NCI-H345 (cell line): ENCODE results near the gene PDE3B.
"Not testable (repeated sequence)": the region's sequence is repeated elsewhere in the genome, so short reads cannot be mapped to it uniquely, and the experiment has no call there.

Experiments
- DNase-seq: peaks from one replicate; lab custom pipeline; 2025; lab: John Stamatoyannopoulos, UW

PDE3B gene

GRCh38 chr11:14676068-14676467 is 32.5 kb downstream of the PDE3B start:
- no peak for DNase-seq

- DNase-seq, result no peak
Measured at GRCh38 chr11:14677146-14677545, 33.5 kb downstream of the PDE3B start.

- DNase-seq, result no peak
Measured at GRCh38 chr11:14678350-14678749, 34.7 kb downstream of the PDE3B start.

GRCh38 chr11:14679662-14680061 is 36.1 kb downstream of the PDE3B start:
- no peak for DNase-seq

- DNase-seq, result not testable (repeated sequence)
Measured at GRCh38 chr11:14684234-14684915, 40.8 kb downstream of the PDE3B start.

GRCh38 chr11:14687456-14687855 is 43.9 kb downstream of the PDE3B start:
- DNase-seq, result no peak

GRCh38 chr11:14687943-14688627 is 44.5 kb downstream of the PDE3B start:
- peak; percentile 72 for DNase-seq

DNA sequence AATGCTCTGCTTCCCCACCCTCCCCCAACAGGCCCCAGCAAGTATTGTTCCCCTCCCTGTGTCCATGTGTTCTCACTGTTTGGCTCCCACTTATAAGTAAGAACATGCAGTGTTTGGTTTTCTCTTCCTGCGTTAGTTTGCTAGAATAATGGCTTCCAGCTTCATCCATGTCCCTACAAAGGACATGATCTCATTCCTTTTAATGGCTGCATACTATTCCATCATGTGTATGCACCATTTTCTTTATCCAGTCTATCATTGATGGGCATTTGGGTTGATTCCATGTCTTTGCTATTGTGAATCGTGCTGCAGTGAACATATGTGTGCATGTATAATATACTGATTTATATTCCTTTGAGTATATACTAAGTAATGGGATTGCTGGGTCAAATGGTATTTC is 52.1 kb downstream of the PDE3B start:
- not testable (repeated sequence) for DNase-seq

DNA sequence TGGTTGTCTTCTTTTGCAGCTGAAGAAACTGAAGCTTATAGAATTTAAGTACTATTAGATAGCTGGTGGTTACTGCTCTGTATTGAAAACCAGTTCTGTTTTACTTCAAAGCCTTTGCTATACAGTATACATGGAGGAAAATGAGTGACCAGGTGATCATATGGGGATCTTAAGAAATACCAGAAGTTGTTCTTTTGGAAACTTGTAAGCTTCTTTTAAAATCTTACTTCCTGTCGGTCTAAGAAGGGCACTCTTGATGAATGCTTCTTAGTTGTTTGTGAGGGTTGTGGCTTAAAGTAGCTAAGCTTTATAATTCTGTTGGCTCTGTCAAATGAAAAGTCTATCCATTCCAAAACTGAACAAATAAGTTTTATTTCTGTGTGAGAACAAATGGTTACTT is 55.2 kb downstream of the PDE3B start:
- DNase-seq, result no peak

DNA sequence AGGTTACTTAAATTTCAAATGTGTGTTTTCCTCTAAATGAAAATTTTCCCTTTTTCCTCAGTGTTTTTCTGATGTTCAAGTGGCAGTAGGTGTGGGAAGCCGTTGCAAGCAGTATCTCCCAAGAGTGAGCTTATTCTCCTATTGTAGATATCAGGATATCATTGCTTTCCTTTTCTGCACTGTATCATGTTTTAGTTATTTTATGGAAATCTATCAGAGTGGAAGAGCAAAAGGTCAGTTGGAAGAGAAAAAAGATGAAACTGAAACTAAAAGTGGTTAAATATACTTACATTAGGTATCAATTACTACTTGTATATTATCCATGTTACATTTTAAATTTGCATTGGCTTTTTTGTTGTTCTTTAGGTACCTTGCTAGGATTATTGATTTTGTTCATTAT is 57.0 kb downstream of the PDE3B start:
- no peak for DNase-seq

DNA sequence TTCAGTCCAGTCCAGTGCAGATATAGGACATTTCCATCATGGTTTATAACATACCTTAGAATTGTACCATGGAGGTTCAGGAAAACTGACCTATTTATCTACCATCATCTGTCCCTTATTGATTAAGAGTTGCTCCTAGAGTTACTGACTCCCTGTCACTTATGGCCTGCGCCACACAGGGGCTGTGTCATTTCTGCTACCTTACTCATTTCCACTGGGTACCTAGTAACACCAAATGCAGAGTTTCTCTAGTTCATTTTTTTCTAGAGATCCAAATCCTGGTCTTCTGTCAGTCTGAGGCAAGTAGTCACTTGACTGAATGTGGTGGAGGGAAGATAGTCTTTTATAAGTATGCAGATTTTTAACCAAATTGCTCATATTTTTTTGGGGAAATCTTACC is 59.2 kb downstream of the PDE3B start:
- no peak for DNase-seq

DNA sequence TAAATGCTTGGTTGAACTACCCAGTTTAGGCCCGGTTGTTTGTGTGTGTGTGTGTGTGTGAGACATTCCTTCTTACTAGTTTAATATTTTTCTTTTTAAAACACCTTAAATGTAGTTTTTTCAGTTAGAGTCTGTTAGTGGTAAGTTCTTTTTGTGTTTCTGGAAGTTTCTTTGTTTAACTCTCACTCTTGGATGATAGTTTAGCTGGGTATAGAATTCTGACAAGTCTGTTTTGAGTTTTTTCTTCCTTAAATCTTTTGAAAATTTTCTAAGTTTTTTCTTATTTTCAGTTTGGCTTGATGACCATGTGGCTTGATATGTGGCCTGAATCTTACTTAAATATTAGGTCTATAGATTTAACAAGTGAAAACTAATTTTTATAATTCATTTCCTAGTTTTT is 60.1 kb downstream of the PDE3B start:
- DNase-seq, result no peak

- DNase-seq, result no peak
Measured at GRCh38 chr11:14705067-14705466, 61.5 kb downstream of the PDE3B start.

GRCh38 chr11:14713496-14714244 is 70.1 kb downstream of the PDE3B start:
- DNase-seq, result no peak

DNA sequence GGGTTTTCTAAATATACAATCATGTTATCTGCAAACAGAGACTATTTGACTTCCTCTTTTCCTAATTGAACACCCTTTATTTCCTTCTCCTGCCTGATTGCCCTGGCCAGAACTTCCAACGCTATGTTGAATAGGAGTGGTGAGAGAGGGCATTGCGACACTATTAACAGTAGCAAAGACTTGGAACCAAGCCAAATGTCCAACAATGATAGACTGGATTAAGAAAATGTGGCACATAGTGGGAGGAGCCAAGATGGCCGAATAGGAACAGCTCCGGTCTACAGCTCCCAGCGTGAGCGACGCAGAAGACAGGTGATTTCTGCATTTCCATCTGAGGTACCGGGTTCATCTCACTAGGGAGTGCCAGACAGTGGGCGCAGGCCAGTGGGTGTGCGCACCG is 72.1 kb downstream of the PDE3B start:
- DNase-seq, result not testable (repeated sequence)

DNA sequence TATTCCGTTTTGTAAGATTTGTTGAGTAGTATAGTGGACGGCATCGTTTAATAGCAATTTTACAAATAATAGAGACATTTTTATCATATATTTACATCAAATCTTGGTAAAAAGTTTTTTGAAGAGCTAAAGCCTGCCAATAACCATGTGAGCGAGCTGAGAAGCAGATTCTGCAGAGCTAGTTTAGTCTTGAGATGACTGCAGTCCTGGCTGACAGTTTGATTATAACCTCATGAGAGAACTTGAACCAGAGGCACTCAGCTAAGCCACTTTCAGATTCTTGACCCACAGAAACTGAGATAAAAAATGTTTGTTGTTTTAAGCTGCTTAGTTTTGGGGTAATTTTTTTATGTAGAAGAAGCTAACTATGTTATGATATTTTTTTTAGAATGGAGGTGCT is 78.9 kb downstream of the PDE3B start:
- no peak for DNase-seq

- DNase-seq, result no peak
Measured at GRCh38 chr11:14725150-14725549, 81.5 kb downstream of the PDE3B start.

GRCh38 chr11:14727215-14727614 is 83.6 kb downstream of the PDE3B start:
- DNase-seq, result no peak

DNA sequence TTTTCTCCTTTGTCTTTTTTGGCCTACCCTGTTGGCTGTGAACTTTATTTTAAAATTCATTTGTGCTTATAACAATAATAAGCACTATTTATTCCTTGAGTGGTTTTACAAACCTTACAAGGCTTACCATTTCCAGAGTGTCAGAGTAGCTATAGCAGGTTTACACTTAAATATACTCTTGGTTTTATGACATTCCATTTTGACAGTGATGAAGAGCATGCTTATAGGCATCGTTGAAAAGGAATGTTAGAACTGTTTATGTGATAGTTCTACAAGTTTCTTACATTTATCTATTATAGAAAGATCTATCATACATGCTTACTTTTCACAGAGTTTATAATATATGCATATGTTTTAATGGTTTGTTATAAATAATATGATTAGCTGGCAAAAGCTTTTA is 84.1 kb downstream of the PDE3B start:
- no peak for DNase-seq

DNA sequence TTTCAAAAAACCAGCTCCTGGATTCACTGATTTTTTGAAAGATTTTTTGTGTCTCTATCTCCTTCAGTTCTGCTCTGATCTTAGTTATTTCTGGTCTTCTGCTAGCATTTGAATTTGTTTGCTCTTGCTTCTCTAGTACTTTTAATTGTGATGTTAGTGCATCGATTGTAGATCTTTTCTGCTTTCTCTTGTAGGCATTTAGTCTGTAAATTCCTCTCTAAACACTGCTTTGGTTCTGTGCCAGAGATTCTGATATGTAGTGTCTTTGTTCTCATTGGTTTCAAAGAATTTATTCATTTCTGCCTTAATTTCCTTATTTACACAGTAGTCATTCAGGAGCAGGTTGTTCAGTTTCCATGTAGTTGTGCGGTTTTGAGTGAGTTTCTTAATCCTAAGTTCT is 96.9 kb downstream of the PDE3B start:
- DNase-seq, result peak; percentile 5

GRCh38 chr11:14741195-14741594 is 97.6 kb downstream of the PDE3B start:
- no peak for DNase-seq

DNA sequence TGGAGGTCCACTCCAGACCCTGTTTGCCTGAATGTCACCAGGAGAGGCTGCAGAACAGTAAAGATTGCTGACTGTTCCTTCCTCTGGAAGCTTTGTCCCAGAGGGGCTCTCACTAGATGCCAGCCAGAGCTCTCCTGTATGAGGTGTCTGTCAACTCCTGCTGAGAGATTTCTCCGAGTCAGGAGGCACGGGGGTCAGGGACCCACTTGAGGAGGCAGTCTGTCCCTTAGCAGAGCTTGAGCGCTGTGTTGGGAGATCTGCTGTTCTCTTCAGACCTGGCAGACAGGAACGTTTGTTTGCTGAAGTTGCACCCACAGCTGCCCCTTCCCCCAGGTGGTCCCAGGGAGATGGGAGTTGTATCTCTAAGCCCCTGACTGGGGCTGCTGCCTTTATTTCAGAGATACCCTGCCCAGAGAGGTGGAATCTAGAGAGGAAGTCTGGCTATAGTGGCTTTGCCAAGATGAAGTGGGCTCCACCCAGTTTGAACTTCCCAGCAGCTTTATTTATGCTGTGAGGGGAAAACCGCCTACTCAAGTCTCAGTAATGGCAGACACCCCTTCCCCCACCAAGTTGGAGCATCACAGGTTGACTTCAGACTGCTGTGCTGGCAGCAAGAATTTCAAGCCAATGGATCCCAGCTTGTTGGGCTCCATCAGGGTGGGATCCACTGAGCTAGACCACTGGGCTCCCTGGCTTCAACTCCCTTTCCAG is 99.4 kb downstream of the PDE3B start:
- no peak for DNase-seq
